Skeletal muscle tissue (tissue), 4 donors: ENCODE results near the gene ZG16. TPM values are rescaled to one million over a fixed set of nuclear protein-coding genes. Genes with fewer than 3 reads are reported as not detected.

Source experiments
- H3K27ac ChIP-seq: one replicate; pipeline ENCODE4 v1.7.0; 2013; ENCODE audit warnings: mild to moderate bottlenecking, low read depth, low read length, inconsistent platforms
- H3K27me3 ChIP-seq, 3 donors: one replicate each; pipeline ENCODE4 v1.7.0; 2013; ENCODE audit warnings: low read length in 3 of 3; ENCODE audit not compliant: control insufficient read depth in 3 of 3, insufficient read depth in 3 of 3
- H3K36me3 ChIP-seq, 3 donors: one replicate each; pipeline ENCODE4 v1.7.0; 2013; ENCODE audit warnings: low read length in 3 of 3; ENCODE audit not compliant: control insufficient read depth in 3 of 3, insufficient read depth in 3 of 3
- H3K4me1 ChIP-seq, 3 donors: one replicate each; pipeline ENCODE4 v1.7.0; 2013; ENCODE audit warnings: low read length in 3 of 3, mild to moderate bottlenecking in 3 of 3; ENCODE audit not compliant: control insufficient read depth in 3 of 3, insufficient read depth in 3 of 3
- H3K4me3 ChIP-seq, 3 donors: one replicate each; pipeline ENCODE4 v1.7.0; 2013; ENCODE audit warnings: low read length in 3 of 3
- H3K9ac ChIP-seq, 3 donors: one replicate each; pipeline ENCODE4 v1.7.0; 2013; ENCODE audit warnings: low read length in 3 of 3, mild to moderate bottlenecking in 3 of 3, moderate library complexity in 2 of 3, low read depth in 1 of 3
- H3K9me3 ChIP-seq, 3 donors: one replicate each; pipeline ENCODE4 v1.7.0; 2013; ENCODE audit warnings: low read length in 3 of 3; ENCODE audit not compliant: control insufficient read depth in 3 of 3
- total RNA-seq: library from RNA; depleted of rRNA; stranded (reverse); fragments of >200 nt; gene quantifications from one replicate; pipeline ENCODE4 v1.2.3, GENCODE V29; 2014
- donor health status: Osteomylitis.

Gene ZG16
- total RNA-seq, 1 donor from 2014 or later, result not detected

GRCh38 chr16:29812754-29813643, 34.9 kb downstream of the ZG16 start:
- Histone ChIP-seq H3K9ac (peak overlapping the region in 2 of 3 donors; percentile 84 to 89), H3K4me1 (peaks cover 62 to 82% (median 75%) of the 10 kb centered on the region in 3 donors)

GRCh38 chr16:29813644-29814562, 35.8 kb downstream of the ZG16 start:
- Histone ChIP-seq H3K4me3 (peak overlapping the region in 1 of 3 donors; percentile 13), H3K4me1 (peaks cover 54 to 76% (median 66%) of the 10 kb centered on the region in 3 donors), H3K9me3 (no peaks in the 10 kb centered on the region), H3K9ac (peak overlapping the region in 1 of 3 donors; percentile 89), H3K27me3 (no peaks in the 10 kb centered on the region), H3K36me3 (peaks cover 12 to 22% (median 14%) of the 10 kb centered on the region in 3 donors), H3K27ac (no peak overlapping the region)

More at GRCh38 chr16:29812754-29813643, 34.9 kb downstream of the ZG16 start:
- H3K36me3 ChIP-seq, result peaks cover 11 to 17% (median 14%) of the 10 kb centered on the region in 3 donors
- H3K9me3 ChIP-seq, result no peaks in the 10 kb centered on the region
- H3K4me3 ChIP-seq, result peak overlapping the region; percentile 74 to 87 (median 84)
- peak overlapping the region; percentile 93 for H3K27ac ChIP-seq
- no peaks in the 10 kb centered on the region for H3K27me3 ChIP-seq

GRCh38 chr16:29814592-29814991, 36.5 kb downstream of the ZG16 start:
- peaks cover 56 to 76% (median 63%) of the 10 kb centered on the region in 3 donors for H3K4me1 ChIP-seq
- no peak overlapping the region for H3K4me3 ChIP-seq

GRCh38 chr16:29815032-29815721, 37.1 kb downstream of the ZG16 start:
- H3K27ac ChIP-seq, result peak overlapping the region; percentile 30
- H3K4me1 ChIP-seq, result peaks cover 57 to 77% (median 64%) of the 10 kb centered on the region in 3 donors
- H3K9ac ChIP-seq, result peak overlapping the region; percentile 65 to 92 (median 74)

More at GRCh38 chr16:29814592-29814991, 36.5 kb downstream of the ZG16 start:
- Histone ChIP-seq H3K9me3 (no peaks in the 10 kb centered on the region), H3K9ac (peak overlapping the region in 2 of 3 donors; percentile 74 to 92), H3K27ac (peak overlapping the region; percentile 30), H3K27me3 (no peaks in the 10 kb centered on the region), H3K36me3 (peaks cover 12 to 24% (median 15%) of the 10 kb centered on the region in 3 donors)

GRCh38 chr16:29815793-29816693, 38.0 kb downstream of the ZG16 start, which contains the start of gene PAGR1:
PAGR1 (plus strand) TSS chr16:29816152; CDS start chr16:29816526, 374 bp downstream.
- H3K9me3 ChIP-seq, result no peaks in the 10 kb centered on the region
- H3K4me3 ChIP-seq, result peak within 1 kb of the TSS; percentile 91 to 96 (median 92)
- H3K27ac ChIP-seq, result peak within 1 kb of the TSS; percentile 90
- no peaks in the 10 kb centered on the region for H3K27me3 ChIP-seq
- H3K9ac ChIP-seq, result peak within 1 kb of the TSS; percentile 90 to 96 (median 92)
- peaks cover 14 to 17% (median 16%) of the 10 kb centered on the region in 3 donors for H3K36me3 ChIP-seq
- H3K4me1 ChIP-seq, result peaks cover 57 to 76% (median 64%) of the 10 kb centered on the region in 3 donors

More at GRCh38 chr16:29815032-29815721, 37.1 kb downstream of the ZG16 start:
- Histone ChIP-seq H3K36me3 (peaks cover 14 to 18% (median 17%) of the 10 kb centered on the region in 3 donors), H3K4me3 (peak overlapping the region; percentile 63 to 96 (median 91)), H3K9me3 (no peaks in the 10 kb centered on the region), H3K27me3 (no peaks in the 10 kb centered on the region)

- H3K27ac ChIP-seq, result peak overlapping the region; percentile 90
- peaks cover 14 to 17% (median 16%) of the 10 kb centered on the region in 3 donors for H3K36me3 ChIP-seq
- H3K9me3 ChIP-seq, result no peaks in the 10 kb centered on the region
- H3K27me3 ChIP-seq, result no peaks in the 10 kb centered on the region
- peak overlapping the region; percentile 91 to 96 (median 92) for H3K4me3 ChIP-seq
- H3K4me1 ChIP-seq, result peaks cover 59 to 77% (median 65%) of the 10 kb centered on the region in 3 donors
- peak overlapping the region; percentile 90 to 96 (median 92) for H3K9ac ChIP-seq
Measured at GRCh38 chr16:29816694-29817441, 38.8 kb downstream of the ZG16 start.

- Histone ChIP-seq H3K4me1 (peaks cover 62 to 76% (median 64%) of the 10 kb centered on the region in 3 donors), H3K27ac (no peak overlapping the region)
Measured at GRCh38 chr16:29818082-29818481, 40.0 kb downstream of the ZG16 start.

GRCh38 chr16:29819506-29819905, 41.5 kb downstream of the ZG16 start:
- H3K27ac ChIP-seq, result peak overlapping the region; percentile 93
- peaks cover 14 to 17% (median 16%) of the 10 kb centered on the region in 3 donors for H3K36me3 ChIP-seq
- H3K4me3 ChIP-seq, result peak overlapping the region; percentile 85 to 94 (median 89)
- H3K4me1 ChIP-seq, result peaks cover 59 to 69% (median 63%) of the 10 kb centered on the region in 3 donors
- no peaks in the 10 kb centered on the region for H3K9me3 ChIP-seq
- no peaks in the 10 kb centered on the region for H3K27me3 ChIP-seq
- peak overlapping the region in 1 of 3 donors; percentile 88 for H3K9ac ChIP-seq

More at GRCh38 chr16:29818082-29818481, 40.0 kb downstream of the ZG16 start:
- no peak overlapping the region for H3K9ac ChIP-seq
- H3K4me3 ChIP-seq, result no peak overlapping the region
- peaks cover 14 to 17% (median 16%) of the 10 kb centered on the region in 3 donors for H3K36me3 ChIP-seq
- H3K9me3 ChIP-seq, result no peaks in the 10 kb centered on the region
- H3K27me3 ChIP-seq, result no peaks in the 10 kb centered on the region
